SK-N-SH (cell line): ENCODE data around the gene CELA3B. TPM values are rescaled to one million over a fixed set of nuclear protein-coding genes. Genes with fewer than 3 reads are reported as not detected.

ENCODE experiments used
- CTCF ChIA-PET: fragments of 300-600, 350-600 bp; formaldehyde crosslinking; extraction: SDS; loops from one replicate; lab custom pipeline; 2021; lab: Yijun Ruan, JAX
- POLR2A ChIA-PET: fragments of 350-600 bp; sonication (Branson Sonifier 250); formaldehyde crosslinking; extraction: SDS; loops from one replicate; lab custom pipeline; 2020; ENCODE audit warnings: antibody characterized with exemption, inconsistent platforms; lab: Yijun Ruan, JAX
- DNase-seq: peaks from one replicate; pipeline ENCODE4 v3.0.0; 2012
- H2AFZ ChIP-seq: fragments of 200-600 bp; sonication (generic); 2 replicates; pipeline ENCODE4 v1.8.1; 2016; ENCODE audit warnings: antibody characterized with exemption, mild to moderate bottlenecking, low read depth
- H3F3A ChIP-seq: fragments of 200-600 bp; sonication (generic); replicated peaks from 2 replicates; pipeline ENCODE3; 2016; ENCODE audit warnings: antibody characterized with exemption, mild to moderate bottlenecking; ENCODE audit not compliant: insufficient read depth
- H3K27ac ChIP-seq, 2 experiments: fragments of 200-500 bp in 1 of 2; fragments of 200-600 bp in 1 of 2; sonication (Bioruptor generic) in 1 of 2; sonication (generic), shearing (Covaris generic) in 1 of 2; 2 replicates each; pipeline versions ENCODE4 v1.5.1 to v1.6.1; 2014 to 2016; ENCODE audit warnings: low read depth in 2 of 2, inconsistent platforms in 1 of 2, low read length in 1 of 2, mild to moderate bottlenecking in 1 of 2, mixed read lengths in 1 of 2
- H3K27me3 ChIP-seq: fragments of 200-600 bp; sonication (generic), shearing (Covaris generic); 2 replicates; pipeline ENCODE4 v1.6.1; 2016; ENCODE audit warnings: mixed run types; ENCODE audit not compliant: insufficient read depth
- H3K36me3 ChIP-seq, 2 experiments: fragments of 200-500 bp in 1 of 2; fragments of 200-600 bp in 1 of 2; sonication (Bioruptor generic) in 1 of 2; sonication (generic) in 1 of 2; replicated peaks in 1 of 2; 2 replicates each; pipeline versions ENCODE3 to v1.5.1; 2014 to 2016; ENCODE audit warnings: low read length in 1 of 2, mild to moderate bottlenecking in 1 of 2; ENCODE audit not compliant: insufficient read depth in 2 of 2, control insufficient read depth in 1 of 2
- H3K4me1 ChIP-seq, 2 experiments: fragments of 200-500 bp in 1 of 2; fragments of 200-600 bp in 1 of 2; sonication (Bioruptor generic) in 1 of 2; sonication (generic), shearing (Covaris generic) in 1 of 2; 2 replicates each; pipeline versions ENCODE4 v1.5.1 to v1.6.1; 2014 to 2016; ENCODE audit warnings: low read depth in 1 of 2, low read length in 1 of 2, mixed run types in 1 of 2; ENCODE audit not compliant: insufficient read depth in 2 of 2, control insufficient read depth in 1 of 2
- H3K4me2 ChIP-seq: fragments of 200-600 bp; sonication (generic), shearing (Covaris generic); 2 replicates; pipeline ENCODE4 v1.6.1; 2017; ENCODE audit warnings: mixed run types
- H3K4me3 ChIP-seq, 2 experiments: fragments of 200-500 bp in 1 of 2; fragments of 200-600 bp in 1 of 2; sonication (Bioruptor generic) in 1 of 2; sonication (generic), shearing (Covaris generic) in 1 of 2; 2 replicates each; pipeline versions ENCODE4 v1.5.1 to v1.8.1; 2014 to 2016; ENCODE audit warnings: low read depth in 2 of 2, inconsistent platforms in 1 of 2, low read length in 1 of 2, mild to moderate bottlenecking in 1 of 2, mixed read lengths in 1 of 2, moderate library complexity in 1 of 2
- H3K79me2 ChIP-seq: fragments of 200-600 bp; sonication (generic); 2 replicates; pipeline ENCODE4 v1.8.1; 2017; ENCODE audit warnings: mild to moderate bottlenecking; ENCODE audit not compliant: insufficient read depth
- H3K9ac ChIP-seq: fragments of 200-600 bp; sonication (generic); 2 replicates; pipeline ENCODE4 v1.6.1; 2017; ENCODE audit warnings: mixed run types
- H3K9me2 ChIP-seq: fragments of 200-600 bp; sonication (generic); 2 replicates; pipeline ENCODE4 v1.6.1; 2017; ENCODE audit warnings: mixed run types
- H3K9me3 ChIP-seq: fragments of 200-600 bp; sonication (generic); 2 replicates; pipeline ENCODE4 v1.6.1; 2017; ENCODE audit warnings: mixed run types, mild to moderate bottlenecking, moderate library complexity
- H4K20me1 ChIP-seq: fragments of 200-600 bp; sonication (generic); 2 replicates; pipeline ENCODE4 v1.6.1; 2017; ENCODE audit warnings: mild to moderate bottlenecking, mixed run types; ENCODE audit not compliant: insufficient read depth
- CHD2 ChIP-seq: fragments of 150-350 bp; IDR thresholded peaks from 2 replicates; pipeline ENCODE4 v1.6.1; 2018; ENCODE audit warnings: low read length; ENCODE audit not compliant: partially characterized antibody
- ELF1 ChIP-seq: IDR thresholded peaks from 2 replicates; pipeline ENCODE4 v1.4.0; 2012
- EP300 ChIP-seq, 2 experiments: IDR thresholded peaks; 2 replicates each; pipeline versions ENCODE4 v1.4.0 to v1.6.1; 2012; ENCODE audit warnings: borderline replicate concordance in 1 of 2, low read depth in 1 of 2, low read length in 1 of 2
- EZH2phosphoT487 ChIP-seq: fragments of 200-600 bp; sonication (generic); IDR thresholded peaks from 2 replicates; pipeline ENCODE4 v1.6.1; 2017; ENCODE audit warnings: low read depth, mixed run types, mild to moderate bottlenecking, antibody characterized with exemption, moderate library complexity, borderline replicate concordance
- FOSL2 ChIP-seq: IDR thresholded peaks from 2 replicates; pipeline ENCODE4 v1.4.0; 2012; ENCODE audit warnings: low read depth, mild to moderate bottlenecking, moderate library complexity, borderline replicate concordance
- FOXJ3 ChIP-seq: sonication (generic); formaldehyde crosslinking; IDR thresholded peaks from 2 replicates; pipeline ENCODE4 v1.5.1; 2020; ENCODE audit warnings: mild to moderate bottlenecking, missing genetic modification reagents
- FOXM1 ChIP-seq: IDR thresholded peaks from 2 replicates; pipeline ENCODE4 v1.4.0; 2012; ENCODE audit warnings: low read depth, mild to moderate bottlenecking
- GATA2 ChIP-seq: sonication (generic); formaldehyde crosslinking; IDR thresholded peaks from 2 replicates; pipeline ENCODE4 v1.5.0; 2020; ENCODE audit warnings: mild to moderate bottlenecking, missing genetic modification reagents
- JUND ChIP-seq: IDR thresholded peaks from 2 replicates; pipeline ENCODE4 v1.4.0; 2012
- MEF2A ChIP-seq: IDR thresholded peaks from 2 replicates; pipeline ENCODE4 v1.4.0; 2012; ENCODE audit warnings: low read depth, borderline replicate concordance
- NFIC ChIP-seq: IDR thresholded peaks from 2 replicates; pipeline ENCODE4 v1.4.0; 2012; ENCODE audit warnings: borderline replicate concordance
- NRF1 ChIP-seq: IDR thresholded peaks from 2 replicates; pipeline ENCODE4 v1.6.1; 2012; ENCODE audit warnings: low read depth, mild to moderate bottlenecking, low read length
- RAD21 ChIP-seq: IDR thresholded peaks from 2 replicates; pipeline ENCODE4 v1.6.1; 2012; ENCODE audit warnings: mild to moderate bottlenecking, low read length
- RFX5 ChIP-seq: IDR thresholded peaks from 2 replicates; pipeline ENCODE4 v1.6.1; 2012; ENCODE audit warnings: mild to moderate bottlenecking, improper control_type of control experiment, low read length
- RXRA ChIP-seq: IDR thresholded peaks from 2 replicates; pipeline ENCODE4 v1.4.0; 2012; ENCODE audit warnings: low read depth, mild to moderate bottlenecking, borderline replicate concordance
- SIN3A ChIP-seq: IDR thresholded peaks from 2 replicates; pipeline ENCODE4 v1.6.1; 2012; ENCODE audit warnings: low read depth, mild to moderate bottlenecking, low read length, moderate library complexity, borderline replicate concordance
- SMC3 ChIP-seq: IDR thresholded peaks from 2 replicates; pipeline ENCODE4 v1.6.1; 2012; ENCODE audit warnings: low read depth, low read length, improper control_type of control experiment
- YY1 ChIP-seq: IDR thresholded peaks from 2 replicates; pipeline ENCODE4 v1.4.0; 2012; ENCODE audit warnings: low read depth, mild to moderate bottlenecking
- WGBS: methylation state at CpG from one replicate; pipeline ENCODE4 v1.1.6; 2017; ENCODE audit warnings: low lambda C conversion rate; 5-methylcytosine and 5-hydroxymethylcytosine counted together
- polyA plus RNA-seq, 3 experiments: library from polyadenylated mRNA; depleted of rRNA; stranded (reverse); fragments of >200 nt; gene quantifications; 2 replicates each; pipeline ENCODE4 v1.2.3, GENCODE V29; 2012

The CELA3B gene
- polyA plus RNA-seq, 1 of the 3 experiments (the other 2 are of a cell fraction) = not detected

- H4K20me1 ChIP-seq = no peaks in the 10 kb centered on the region
- H3K36me3 ChIP-seq = no peaks in the 10 kb centered on the region
- DNase-seq = no peak
- no peaks in the 10 kb centered on the region for H3K9me2 ChIP-seq
- no peak overlapping the region for H2AFZ ChIP-seq
- H3K27me3 ChIP-seq = no peaks in the 10 kb centered on the region
- H3K4me1 ChIP-seq = peaks cover 2 to 7% of the 10 kb centered on the region in 2 experiments; a peak in 2 of 4 replicates
- CTCF ChIA-PET = interaction anchor here (1.1 to 4.5 kb wide), 2 partner anchors 12 to 13 kb away, joined by 3 to 19 read pairs; no protein-coding TSS in a partner anchor
- POLR2A ChIA-PET = no interaction called here
- H3K79me2 ChIP-seq = no peaks in the 10 kb centered on the region
- no peaks in the 10 kb centered on the region for H3F3A ChIP-seq
- no peak overlapping the region for H3K4me2 ChIP-seq
- H3K27ac ChIP-seq = no peak overlapping the region
- H3K9me3 ChIP-seq = no peaks in the 10 kb centered on the region
- no peak overlapping the region for H3K4me3 ChIP-seq
- WGBS = 84% methylated on average over 6 of the region's 12 CpGs
- TF ChIP-seq FOSL2 (no peak), ELF1 (no peak), CHD2 (no peak), FOXM1 (no peak), MEF2A (no peak), NRF1 (no peak), EP300 (IDR thresholded peaks at IDR 0.05; ENCODE audit: borderline replicate concordance in 1 of 2, low read depth in 1 of 2, low read length in 1 of 2) (no peak), SIN3A (no peak), RXRA (no peak), YY1 (no peak), RFX5 (no peak), EZH2phosphoT487 (no peak), NFIC (no peak), JUND (no peak), GATA2 (CRISPR knock-in tag) (no peak)
- H3K9ac ChIP-seq = no peak overlapping the region
Observed at GRCh38 chr1:21951226-21951870, 25.5 kb upstream of the CELA3B start.

- no peaks in the 10 kb centered on the region for H4K20me1 ChIP-seq
- no peaks in the 10 kb centered on the region for H3K36me3 ChIP-seq
- no peak overlapping the region for H3K4me3 ChIP-seq
- H3K9me2 ChIP-seq = no peaks in the 10 kb centered on the region
- WGBS = 90% methylated on average over 5 of the region's 6 CpGs
- no peaks in the 10 kb centered on the region for H3F3A ChIP-seq
- no peaks in the 10 kb centered on the region for H3K27me3 ChIP-seq
- DNase-seq = no peak
- H3K27ac ChIP-seq = no peak overlapping the region
- H3K4me1 ChIP-seq = peaks cover 12 to 15% of the 10 kb centered on the region in 2 experiments; a peak in 3 of 4 replicates
- no peak overlapping the region for H3K9ac ChIP-seq
- H2AFZ ChIP-seq = no peak overlapping the region
- H3K9me3 ChIP-seq = no peaks in the 10 kb centered on the region
- POLR2A ChIA-PET = no interaction called here
- CTCF ChIA-PET = interaction anchor here (1.2 to 4.5 kb wide), 3 partner anchors 11 to 70 kb away, joined by 3 to 19 read pairs (median 3); no protein-coding TSS in a partner anchor
- no peak for TF ChIP-seq ELF1
- no peak for TF ChIP-seq FOXJ3 (CRISPR knock-in tag)
- no peak for TF ChIP-seq RFX5
- TF ChIP-seq SMC3 = no peak
- no peak for TF ChIP-seq RAD21
- no peaks in the 10 kb centered on the region for H3K79me2 ChIP-seq
- no peak overlapping the region for H3K4me2 ChIP-seq
Observed at GRCh38 chr1:21952786-21953520, 23.9 kb upstream of the CELA3B start.
